MM.1S (cell line): ENCODE results near the gene CHAF1B.

Experiments used
- EZH2 ChIP-seq: fragments of 300-600 bp; sonication (generic); optimal IDR thresholded peaks from 2 replicates; pipeline ENCODE3; 2017; ENCODE audit warnings: low read depth, mild to moderate bottlenecking, antibody characterized with exemption, low read length, mixed read lengths
- EZH2phosphoT487 ChIP-seq: fragments of 300-600 bp; sonication (generic); IDR thresholded peaks from 2 replicates; pipeline ENCODE4 v1.6.1; 2018; ENCODE audit warnings: antibody characterized with exemption, low read length
- TF ChIP-seq, protein P1 (sequence below): fragments of 300-600 bp; sonication (generic); IDR thresholded peaks from 2 replicates; pipeline ENCODE4 v1.5.1; 2016; ENCODE audit warnings: antibody characterized with exemption, low read length, mixed read lengths

- TF ChIP-seq, protein P1, sequence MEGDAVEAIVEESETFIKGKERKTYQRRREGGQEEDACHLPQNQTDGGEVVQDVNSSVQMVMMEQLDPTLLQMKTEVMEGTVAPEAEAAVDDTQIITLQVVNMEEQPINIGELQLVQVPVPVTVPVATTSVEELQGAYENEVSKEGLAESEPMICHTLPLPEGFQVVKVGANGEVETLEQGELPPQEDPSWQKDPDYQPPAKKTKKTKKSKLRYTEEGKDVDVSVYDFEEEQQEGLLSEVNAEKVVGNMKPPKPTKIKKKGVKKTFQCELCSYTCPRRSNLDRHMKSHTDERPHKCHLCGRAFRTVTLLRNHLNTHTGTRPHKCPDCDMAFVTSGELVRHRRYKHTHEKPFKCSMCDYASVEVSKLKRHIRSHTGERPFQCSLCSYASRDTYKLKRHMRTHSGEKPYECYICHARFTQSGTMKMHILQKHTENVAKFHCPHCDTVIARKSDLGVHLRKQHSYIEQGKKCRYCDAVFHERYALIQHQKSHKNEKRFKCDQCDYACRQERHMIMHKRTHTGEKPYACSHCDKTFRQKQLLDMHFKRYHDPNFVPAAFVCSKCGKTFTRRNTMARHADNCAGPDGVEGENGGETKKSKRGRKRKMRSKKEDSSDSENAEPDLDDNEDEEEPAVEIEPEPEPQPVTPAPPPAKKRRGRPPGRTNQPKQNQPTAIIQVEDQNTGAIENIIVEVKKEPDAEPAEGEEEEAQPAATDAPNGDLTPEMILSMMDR = no peak
- TF ChIP-seq EZH2phosphoT487 (no peak), EZH2 (no peak)
These were observed 67.2 kb downstream of the CHAF1B start for GRCh38 chr21:36452281-36452825.
